ENCODE results near the gene SUOX.
"Not testable (repeated sequence)": the region's sequence is repeated elsewhere in the genome, so short reads cannot be mapped to it uniquely, and the experiment has no call there.

Gene SUOX

DNA sequence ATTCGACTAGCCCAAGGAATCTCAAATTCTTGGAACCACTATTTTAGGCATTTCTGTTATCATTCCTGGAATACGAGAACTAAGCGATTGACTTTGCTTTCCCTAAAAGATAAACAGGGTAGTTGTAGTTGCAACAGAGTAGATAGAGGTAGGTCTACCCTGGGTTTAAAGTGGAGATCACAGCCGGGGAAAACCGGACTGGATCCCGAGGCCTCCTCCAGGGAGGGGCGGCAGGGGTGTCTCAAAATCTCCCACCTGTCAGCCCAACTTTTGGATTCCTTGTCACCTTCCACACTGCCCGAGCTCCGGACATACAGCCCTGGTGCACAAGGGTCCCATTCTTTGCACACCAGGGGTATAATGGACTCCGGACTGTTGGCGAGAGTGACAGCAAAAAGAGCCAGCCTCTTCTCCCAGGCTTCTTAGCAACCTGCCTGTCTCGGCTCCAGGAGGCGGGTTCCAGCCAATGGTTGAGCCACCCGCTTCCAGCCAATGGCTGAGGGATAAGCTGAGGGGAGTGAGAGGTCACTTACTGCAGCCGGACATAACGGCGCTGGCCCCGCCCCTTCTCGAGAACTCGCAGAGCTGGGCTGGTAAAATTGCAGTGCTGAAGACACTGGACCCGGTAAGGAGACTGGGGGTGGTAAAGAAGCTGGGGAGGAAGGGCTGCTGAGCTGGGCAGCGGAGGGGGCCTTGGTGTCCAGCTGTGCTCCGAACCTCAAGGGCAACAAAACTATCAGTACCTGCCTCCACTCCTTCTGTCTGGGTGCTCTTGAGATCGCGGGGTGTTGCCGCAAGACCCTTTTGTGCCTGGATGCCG lies at the start of gene SUOX:
Gene SUOX, plus strand, starts transcription at position 562 of the 820 bp plus-strand sequence. CDS start 4,946 bp downstream, outside the sequence.
- DNase-seq = peak; percentile 80

DNA sequence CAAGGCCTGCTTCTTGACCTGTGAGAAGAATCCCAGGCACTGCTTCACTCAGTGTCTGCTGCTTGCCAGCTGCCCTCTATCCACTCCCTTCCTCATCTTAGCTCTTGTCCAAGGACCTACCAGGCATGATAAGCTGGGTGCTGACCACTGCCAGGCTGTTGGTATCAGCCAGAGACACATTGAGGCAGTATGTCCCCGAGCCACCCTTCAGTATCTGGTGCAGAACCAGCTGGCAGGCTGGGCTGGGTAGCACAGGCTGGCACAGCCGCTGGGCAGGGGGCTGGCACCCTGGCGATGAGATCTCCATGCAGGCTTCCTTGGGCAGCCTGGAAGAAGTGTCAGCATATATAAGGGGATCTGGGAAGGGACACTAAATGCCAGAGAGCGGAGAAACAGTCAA lies 41.7 kb upstream of the SUOX start:
- DNase-seq = no peak

DNA sequence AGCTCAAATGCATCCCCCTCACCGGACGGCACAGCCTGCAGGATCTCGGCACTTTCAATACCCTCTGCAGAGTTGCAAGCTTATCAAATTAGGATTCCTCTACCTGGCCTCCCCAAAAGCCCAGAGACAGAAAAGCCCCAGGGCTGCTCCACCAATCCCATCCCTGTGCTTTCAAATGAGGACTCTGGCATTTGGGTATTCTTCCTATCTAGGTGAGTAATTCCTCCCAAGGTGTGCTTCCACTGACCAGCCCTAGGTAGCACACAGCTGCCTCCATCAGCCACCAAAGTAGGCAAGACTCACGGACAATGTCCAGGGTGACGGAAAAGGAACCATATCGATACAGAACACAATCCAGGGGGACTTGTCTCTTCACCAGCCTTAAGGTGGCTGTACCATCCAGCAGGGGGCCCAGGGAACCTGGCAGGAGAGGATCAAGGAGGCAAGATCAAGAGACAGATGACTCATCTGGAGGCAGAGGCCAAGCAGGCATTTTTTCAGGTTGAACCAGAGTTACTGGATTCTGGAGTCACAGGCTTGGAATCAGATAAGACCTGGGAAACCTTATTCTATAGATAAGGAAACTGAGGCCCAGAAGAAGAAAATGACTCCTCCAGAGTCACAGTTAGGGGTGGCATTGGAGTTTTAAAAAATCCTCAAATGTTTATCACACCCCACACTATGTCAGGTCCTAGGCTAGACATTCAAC lies 41.1 kb upstream of the SUOX start:
- no peak for DNase-seq

DNA sequence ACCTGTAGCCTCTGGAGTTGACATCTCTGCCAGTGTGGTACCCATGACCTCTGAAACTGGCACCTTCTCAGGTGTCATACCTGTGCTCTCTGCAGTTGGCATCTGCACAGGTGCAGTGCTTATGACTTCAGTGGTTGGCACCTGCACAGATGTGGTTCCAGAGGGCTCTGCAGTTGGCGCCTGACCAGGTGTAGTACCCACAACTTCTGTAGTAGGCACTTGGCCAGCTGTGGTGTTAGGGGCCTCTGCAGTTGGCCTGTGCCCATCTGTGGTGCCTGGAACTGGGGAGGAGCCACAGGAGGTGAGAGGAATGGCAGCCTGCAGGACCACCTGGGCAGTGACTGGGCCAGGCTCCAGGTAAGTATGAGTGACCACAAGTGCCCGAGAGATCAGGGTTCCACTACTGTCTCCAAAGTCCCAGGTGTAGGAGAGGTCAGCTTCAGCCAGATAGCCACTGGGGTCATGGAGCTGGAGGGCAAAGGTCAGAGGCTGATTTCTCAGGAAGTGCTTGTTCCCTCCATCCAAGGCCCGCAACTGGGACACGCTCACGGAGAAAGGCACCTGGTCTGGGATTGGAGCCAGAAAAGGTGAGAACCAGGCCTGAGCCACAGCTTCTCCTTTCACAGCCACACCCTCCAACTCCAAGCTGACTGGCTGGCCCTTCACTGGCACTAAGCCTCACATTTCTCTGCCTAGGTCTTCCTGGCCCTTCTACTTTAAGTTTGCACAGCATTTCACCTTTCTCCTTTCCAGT lies 39.8 kb upstream of the SUOX start:
- DNase-seq = peak; percentile 65

DNA sequence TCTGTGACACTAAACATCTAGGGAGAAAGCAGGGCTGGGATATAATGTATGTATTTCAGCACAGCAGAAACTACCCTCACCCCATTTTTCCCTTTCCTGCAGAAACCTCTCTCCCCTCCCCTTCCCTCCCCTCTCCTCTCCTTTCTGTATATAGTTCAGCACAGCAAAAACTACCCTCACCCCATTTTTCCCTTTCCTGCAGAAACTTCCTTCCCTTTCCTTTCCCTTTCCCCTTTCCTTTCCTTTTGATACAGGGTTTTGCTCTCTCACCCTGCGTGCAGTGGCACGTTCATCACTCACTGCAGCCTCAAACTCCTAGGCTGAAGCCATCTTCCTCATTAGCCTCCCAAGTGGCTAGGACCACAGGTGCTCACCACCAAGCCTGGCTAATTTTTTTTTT lies 33.3 kb upstream of the SUOX start:
- DNase-seq = no peak

DNA sequence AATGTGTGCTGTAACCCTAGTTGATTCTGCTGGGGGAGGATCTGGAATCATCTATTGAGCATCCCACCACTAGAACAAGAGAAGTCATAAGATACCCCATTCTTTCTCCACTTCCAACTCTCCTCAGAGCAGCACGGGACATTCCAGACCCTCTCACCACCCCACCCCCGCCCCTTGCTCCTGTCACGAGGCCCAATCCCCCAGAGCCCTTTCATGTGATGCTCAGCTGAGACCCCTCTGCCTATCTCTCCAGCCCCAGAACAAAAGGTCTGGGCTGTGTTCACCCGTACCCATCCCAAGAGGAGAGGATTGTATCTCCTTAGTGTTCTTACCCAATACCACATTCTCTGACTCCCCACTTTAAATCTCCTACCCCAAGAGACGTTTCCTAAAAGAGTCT lies 31.8 kb upstream of the SUOX start:
- DNase-seq = no peak

DNA sequence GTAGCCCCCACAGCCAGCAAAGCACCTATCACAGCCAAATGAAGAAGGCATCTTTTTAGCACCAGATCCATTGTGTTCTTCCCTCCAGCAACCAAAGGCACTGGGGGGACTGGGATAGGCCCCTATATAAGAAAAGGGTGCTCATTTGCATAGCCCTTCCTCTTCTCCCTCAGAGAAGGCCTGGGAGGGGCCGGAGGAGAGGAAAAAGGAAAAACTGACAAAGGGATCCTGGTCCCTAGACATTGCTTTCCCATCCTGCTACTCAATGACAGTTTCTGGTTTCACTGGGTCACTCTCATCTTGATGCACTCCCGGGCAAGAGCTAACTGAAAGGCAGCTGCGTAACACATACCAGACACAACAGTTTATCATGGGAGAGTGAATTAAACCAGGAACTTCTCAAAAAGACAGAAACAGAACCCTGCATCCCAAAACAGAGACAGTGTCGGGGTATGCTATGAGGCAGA lies 31.1 kb upstream of the SUOX start, which contains the start of gene PMEL:
Gene PMEL, minus strand, starts transcription at position 102 of the 467 bp plus-strand sequence. Its CDS starts 31 bp downstream, at position 71.
- no peak for DNase-seq

DNA sequence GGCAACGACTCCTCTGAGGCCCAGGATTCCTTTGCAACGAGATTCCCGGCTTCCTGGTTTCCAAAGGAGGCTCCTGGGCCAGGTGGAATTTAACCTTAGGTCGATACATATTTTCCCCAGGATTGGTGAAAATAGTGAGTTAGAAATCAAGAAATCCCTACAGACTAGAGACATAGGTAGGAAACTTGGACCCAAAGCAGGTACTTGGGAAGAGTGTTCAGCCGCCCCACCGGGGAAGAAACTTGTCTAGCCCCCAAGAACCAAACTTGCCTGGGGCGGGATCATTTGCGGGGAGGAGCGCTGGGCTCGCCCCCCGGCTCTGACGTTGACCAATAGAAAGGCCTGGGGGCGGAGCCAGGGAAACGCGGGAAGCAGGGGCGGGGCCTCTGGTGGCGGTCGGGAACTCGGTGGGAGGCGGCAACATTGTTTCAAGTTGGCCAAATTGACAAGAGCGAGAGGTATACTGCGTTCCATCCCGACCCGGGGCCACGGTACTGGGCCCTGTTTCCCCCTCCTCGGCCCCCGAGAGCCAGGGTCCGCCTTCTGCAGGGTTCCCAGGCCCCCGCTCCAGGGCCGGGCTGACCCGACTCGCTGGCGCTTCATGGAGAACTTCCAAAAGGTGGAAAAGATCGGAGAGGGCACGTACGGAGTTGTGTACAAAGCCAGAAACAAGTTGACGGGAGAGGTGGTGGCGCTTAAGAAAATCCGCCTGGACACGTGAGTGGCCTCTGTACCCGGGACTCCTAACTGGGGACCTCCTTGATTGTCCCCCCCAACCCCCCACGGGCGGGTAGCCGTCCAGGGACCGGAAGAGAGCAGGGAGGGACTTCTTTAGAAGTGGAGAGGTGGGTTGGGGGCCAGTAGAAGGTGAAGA lies 30.4 kb upstream of the SUOX start, which contains the start of gene CDK2:
Gene CDK2, plus strand, starts transcription at position 423 of the 874 bp plus-strand sequence. Its CDS starts 179 bp downstream, at position 602.
- peak; percentile 79 for DNase-seq

DNA sequence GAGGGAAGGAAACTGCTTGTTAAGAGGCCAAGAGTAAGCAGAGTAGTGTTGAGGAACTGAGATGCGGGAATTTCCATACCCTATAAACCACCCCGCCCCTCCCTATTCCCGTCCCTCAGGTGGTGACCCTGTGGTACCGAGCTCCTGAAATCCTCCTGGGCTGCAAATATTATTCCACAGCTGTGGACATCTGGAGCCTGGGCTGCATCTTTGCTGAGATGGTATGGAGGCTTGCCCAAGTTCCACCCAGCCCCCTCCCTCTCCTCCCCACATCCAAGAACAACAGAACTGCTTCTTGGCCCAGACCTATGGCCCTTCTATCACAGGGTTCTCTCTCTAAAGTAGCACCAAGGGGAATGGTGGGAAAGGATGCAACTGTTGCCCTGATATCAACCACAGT lies 27.7 kb upstream of the SUOX start:
- no peak for DNase-seq

DNA sequence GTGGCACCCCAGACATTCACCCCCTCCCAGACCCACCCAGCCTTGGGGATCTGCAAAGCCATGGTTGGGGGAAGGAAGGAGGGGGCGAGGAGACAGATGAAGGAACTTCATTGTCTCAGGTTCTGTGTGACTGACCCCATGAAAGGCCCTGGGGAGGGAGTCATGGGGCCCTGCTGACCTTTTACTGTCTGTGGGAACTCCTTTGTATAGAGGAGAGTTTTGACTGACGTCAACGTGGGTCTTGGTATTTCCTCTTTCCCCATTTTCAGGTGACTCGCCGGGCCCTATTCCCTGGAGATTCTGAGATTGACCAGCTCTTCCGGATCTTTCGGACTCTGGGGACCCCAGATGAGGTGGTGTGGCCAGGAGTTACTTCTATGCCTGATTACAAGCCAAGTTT lies 26.3 kb upstream of the SUOX start:
- DNase-seq = no peak

DNA sequence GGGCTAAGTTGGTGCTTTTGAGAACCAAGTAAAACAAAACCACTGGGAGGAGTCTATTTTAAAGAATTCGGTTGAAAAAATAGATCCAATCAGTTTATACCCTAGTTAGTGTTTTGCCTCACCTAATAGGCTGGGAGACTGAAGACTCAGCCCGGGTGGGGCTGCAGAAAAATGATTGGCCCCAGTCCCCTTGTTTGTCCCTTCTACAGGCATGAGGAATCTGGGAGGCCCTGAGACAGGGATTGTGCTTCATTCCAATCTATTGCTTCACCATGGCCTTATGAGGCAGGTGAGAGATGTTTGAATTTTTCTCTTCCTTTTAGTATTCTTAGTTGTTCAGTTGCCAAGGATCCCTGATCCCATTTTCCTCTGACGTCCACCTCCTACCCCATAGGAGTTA lies 25.0 kb upstream of the SUOX start:
- DNase-seq = no peak

DNA sequence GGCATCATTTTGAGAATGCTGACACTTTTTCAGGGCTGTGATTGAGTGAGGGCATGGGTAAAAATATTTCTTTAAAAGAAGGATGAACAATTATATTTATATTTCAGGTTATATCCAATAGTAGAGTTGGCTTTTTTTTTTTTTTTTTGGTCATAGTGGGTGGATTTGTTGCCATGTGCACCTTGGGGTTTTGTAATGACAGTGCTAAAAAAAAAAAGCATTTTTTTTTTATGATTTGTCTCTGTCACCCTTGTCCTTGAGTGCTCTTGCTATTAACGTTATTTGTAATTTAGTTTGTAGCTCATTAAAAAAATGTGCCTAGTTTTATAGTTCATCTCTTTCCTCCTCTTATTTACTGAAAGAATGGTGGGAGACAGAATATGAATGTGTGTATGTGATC lies 24.6 kb upstream of the SUOX start:
- DNase-seq = no peak

DNA sequence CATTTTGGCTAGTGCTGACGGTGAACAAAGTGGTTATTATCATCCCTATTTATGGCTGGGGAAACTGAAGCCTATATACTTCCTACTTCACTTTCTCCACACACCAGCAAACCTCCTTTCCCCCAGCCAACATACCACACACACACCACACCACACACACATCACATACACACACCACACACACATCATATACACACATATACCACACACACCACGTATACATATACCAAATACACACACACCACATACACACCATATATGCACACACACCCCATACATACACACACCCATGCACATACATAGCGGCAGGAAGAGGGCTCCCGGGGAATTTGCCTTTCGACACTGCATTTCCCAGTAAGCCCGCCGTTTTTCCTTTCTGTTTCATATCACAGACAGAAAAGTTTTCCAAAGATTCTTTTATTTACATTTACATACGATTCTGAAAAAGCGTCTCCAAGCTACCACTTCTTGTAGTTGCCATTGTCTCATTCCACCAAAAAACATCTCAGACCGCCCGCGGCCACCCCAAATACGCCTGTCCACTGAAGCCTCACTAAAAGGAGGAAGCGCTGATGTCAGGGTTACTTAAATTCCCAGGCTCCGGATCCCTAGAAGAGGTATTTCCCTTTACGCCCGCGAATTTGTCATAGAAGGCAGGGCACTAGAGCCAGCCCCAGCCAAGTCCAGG lies 24.0 kb upstream of the SUOX start:
- DNase-seq = no peak

DNA sequence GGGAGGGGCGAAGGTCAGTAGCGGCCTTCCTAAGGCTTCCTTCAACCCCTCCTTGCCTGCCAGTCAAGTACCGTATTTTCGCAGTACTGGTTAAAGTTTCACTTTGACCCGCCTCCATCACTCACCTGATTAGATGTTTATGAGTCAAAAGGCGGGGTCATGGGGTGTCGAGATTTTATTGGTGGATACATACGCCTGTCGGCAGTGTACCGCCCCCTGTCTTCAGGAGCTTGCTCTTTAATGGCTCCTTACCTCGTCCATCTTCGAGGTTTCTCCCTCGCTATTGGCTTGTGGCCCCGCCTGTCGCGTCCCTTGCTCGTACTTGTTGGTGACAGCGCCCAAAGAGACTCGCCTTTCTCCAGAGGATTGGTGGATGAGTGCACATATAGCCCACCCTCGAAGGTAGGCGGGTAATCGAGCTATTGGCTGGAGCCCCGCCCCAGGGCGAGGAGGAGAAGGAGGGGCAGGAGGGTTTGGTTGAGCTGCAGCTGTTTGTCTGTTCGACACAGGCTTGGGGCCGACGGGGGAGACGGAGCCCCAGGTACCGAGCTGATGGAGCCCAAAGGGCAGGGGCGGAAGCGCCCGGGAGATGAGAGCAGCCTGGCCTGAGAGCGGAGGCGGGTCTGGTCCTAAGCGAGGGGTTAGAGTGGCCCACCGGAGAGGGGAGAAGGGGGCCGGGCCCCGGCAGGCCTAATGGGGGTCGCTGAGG lies 23.3 kb upstream of the SUOX start, which contains the start of gene RAB5B:
Gene RAB5B, plus strand, starts transcription at position 480 of the 709 bp plus-strand sequence. CDS start 12,883 bp downstream, outside the sequence.
- DNase-seq = peak; percentile 98

DNA sequence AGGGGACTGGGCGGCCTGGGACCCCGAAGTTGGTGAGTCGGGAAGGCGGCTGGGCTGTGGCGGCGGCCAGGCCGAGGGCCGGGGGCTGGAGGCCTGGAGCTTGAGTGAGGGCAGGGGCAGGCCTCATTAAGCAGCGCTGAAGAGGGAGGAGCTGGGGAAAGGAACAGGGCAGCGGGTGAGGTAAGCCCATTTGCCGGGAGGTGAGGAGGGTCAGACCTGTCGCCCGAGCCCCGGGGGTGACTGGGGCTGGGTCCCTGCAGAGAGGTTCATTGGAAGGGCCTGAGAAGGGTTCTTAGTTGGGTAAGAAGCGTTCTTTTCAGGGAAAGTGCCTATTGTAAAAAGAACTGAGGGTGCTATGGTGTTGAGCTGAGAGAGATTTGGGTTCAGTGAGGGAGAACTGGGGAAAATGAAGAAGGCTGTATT lies 22.8 kb upstream of the SUOX start:
- peak; percentile 27 for DNase-seq

DNA sequence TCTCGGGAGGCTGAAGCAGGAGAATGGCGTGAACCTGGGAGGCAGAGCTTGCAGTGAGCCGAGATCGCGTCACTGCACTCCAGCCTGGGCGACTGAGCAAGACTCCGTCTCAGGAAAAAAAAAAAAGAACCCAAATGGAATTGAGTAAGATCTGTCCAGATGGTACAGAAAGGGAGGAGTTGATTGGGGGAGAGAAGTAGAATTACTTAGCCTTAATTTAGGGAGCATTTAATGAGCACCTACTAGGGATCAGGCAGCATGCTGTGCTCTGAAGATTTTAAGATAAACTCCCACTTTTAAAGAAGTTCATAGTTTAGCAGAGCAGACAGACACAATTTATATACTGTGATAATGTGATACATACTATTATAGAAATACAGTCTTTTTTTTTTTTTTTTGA lies 18.7 kb upstream of the SUOX start:
- DNase-seq = no peak

DNA sequence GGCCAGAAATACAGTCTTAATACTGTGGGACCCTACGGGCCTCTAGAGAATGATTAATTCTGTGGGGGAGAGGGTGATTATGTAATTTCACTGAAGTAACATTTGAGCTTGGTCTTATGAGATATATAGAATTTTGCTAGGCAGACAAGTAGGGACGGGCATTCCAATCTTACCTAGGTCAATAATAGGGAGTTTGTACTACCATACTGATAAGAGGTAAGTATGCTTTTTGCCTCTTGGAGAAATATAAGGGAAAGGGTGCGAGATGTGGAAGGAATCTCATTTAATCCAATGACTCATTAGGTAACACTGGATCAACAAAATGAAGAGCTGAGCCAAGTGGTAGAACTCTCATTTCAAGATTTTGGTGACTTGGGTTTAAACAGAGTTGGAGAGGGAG lies 18.0 kb upstream of the SUOX start:
- DNase-seq = no peak

DNA sequence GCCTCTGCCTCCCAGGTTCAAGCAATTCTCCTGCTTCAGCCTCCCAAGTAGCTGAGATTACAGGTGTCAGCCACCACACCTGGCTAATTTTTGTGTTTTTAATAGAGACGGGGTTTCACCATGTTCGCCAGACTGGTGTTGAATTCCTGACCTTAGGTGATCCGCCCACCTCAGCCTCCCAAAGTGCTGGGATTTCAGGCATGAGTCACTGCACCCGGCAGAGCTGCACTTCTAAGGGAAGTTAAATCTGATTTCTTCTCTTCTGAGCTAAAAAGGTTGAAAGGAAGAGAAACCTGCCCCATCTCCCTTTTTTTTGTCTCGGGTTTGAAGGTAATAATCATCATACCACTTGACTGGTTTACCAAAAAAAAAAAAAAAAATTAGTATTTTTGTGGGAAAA lies 15.2 kb upstream of the SUOX start:
- not testable (repeated sequence) for DNase-seq

DNA sequence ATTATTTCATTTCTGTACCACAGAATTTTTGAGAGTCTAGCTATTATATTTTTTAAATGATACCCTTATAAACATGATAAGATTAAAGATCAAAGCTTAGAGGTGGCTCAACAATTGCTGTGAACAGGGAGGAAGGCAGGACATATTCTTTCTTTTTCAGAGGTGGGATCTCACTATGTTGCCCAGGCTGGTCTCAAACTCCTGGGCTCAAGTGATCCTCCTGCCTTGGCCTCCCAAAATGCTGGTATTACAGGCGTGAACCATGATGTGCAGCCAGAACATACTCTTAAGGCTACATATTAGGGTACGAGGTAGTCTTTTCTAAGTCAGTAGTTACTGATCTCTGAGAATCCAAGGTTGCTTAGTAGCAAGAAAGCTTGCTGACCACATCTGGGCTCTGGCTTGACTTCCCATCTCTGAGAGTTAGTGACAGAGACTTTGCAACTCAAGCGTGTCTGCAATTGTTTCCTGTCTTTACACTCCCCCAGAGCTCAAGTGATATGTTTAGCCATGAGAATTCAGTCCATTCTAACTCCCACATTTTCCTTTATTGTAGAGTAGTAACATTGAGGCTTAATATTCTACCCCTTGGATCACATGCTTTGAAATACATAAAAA lies 14.6 kb upstream of the SUOX start:
- no peak for DNase-seq

DNA sequence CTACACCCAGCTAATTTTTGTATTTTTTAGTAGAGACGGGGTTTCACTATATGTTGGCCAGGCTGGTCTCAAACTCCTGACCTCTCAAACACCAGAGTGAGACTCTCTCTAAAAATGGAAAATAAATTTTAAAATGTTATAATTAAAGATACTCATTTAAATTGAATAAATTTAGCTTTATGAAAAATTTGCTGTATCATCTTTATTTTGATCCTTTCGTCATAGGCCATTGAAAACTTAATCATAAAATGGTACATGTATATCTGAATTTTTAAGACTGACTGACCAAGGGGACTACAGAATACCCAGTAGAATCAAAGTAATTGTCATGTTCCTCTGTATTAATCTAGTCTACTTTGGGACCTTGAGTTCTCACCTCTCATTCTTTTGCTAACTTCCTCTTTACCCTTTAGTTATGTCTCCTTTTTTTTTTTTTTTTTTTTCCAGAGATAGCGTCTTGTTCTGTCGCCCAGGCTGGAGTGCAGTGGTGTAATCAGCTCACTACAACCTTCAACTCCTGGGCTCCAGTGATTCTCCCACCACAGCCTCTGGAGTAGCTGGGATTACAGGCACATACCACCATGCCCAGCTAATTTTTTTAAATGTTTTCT lies 13.7 kb upstream of the SUOX start:
- no peak for DNase-seq
